ENCODE measurements around the gene KCNH2. TPM values are rescaled to one million over a fixed set of nuclear protein-coding genes. Genes with fewer than 3 reads are reported as not detected.

Gene KCNH2
- total RNA-seq, 1 donor from 2014 or later, result 2.1 TPM

DNA sequence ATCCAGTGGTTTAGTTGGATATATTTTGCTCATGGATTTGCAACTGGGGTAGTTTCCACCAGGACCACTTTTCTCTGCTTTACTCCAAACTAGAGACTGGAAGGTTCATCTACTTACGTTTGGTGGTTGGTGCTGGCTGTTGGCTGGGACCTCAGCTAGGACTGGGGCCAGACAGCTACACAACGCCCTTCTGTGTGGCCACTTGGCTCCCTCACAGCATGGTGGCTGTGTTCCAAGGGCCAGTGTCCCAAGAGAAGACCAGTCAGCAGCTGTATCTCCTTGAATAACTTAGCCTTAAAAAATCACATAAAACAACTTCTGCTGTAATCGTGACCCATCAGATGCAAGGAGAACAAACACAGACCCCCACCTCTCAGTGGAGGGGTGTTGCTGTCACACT, 4.2 kb upstream of the KCNH2 start:
- DNase-seq (ENCODE audit: low read depth), result no peak
- Histone ChIP-seq H3K36me3 (ENCODE audit: control insufficient read depth, insufficient read depth, low read length) (no peaks in the 10 kb centered on the region), H3K4me3 (ENCODE audit: low read depth, low read length) (no peak overlapping the region), H3K27me3 (ENCODE audit: control insufficient read depth, insufficient read depth, low read length) (peaks cover 56% of the 10 kb centered on the region)
- TF ChIP-seq, protein P1, sequence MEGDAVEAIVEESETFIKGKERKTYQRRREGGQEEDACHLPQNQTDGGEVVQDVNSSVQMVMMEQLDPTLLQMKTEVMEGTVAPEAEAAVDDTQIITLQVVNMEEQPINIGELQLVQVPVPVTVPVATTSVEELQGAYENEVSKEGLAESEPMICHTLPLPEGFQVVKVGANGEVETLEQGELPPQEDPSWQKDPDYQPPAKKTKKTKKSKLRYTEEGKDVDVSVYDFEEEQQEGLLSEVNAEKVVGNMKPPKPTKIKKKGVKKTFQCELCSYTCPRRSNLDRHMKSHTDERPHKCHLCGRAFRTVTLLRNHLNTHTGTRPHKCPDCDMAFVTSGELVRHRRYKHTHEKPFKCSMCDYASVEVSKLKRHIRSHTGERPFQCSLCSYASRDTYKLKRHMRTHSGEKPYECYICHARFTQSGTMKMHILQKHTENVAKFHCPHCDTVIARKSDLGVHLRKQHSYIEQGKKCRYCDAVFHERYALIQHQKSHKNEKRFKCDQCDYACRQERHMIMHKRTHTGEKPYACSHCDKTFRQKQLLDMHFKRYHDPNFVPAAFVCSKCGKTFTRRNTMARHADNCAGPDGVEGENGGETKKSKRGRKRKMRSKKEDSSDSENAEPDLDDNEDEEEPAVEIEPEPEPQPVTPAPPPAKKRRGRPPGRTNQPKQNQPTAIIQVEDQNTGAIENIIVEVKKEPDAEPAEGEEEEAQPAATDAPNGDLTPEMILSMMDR (IDR thresholded peaks at IDR 0.05; ENCODE audit: insufficient read depth, low read length, poor library complexity, severe bottlenecking), result no peak

DNA sequence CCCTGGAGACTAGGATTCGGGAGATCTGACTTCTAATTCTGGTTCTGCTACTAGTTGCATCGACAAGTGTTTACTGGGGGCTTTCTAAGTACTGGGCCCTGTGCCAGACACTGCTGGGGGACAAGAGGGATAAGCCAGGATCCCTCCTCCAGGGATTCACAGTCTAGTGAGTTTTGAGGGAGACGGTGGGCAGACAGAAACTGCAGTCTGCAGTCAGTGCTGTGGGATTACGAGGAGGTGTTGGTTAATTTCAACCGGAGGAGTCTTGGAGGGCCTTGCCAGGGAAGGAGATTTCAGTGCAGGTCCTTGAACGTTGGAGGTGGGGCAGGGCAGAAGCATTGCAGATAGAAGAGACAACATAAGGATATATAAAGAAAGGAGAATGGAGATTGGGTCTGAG, 3.5 kb upstream of the KCNH2 start:
- no peak overlapping the region for H3K4me3 ChIP-seq (ENCODE audit: low read depth, low read length)
- peaks cover 59% of the 10 kb centered on the region for H3K27me3 ChIP-seq (ENCODE audit: control insufficient read depth, insufficient read depth, low read length)
- DNase-seq (ENCODE audit: low read depth), result no peak
- TF ChIP-seq, protein P1 (IDR thresholded peaks at IDR 0.05; ENCODE audit: insufficient read depth, low read length, poor library complexity, severe bottlenecking), result no peak
- no peaks in the 10 kb centered on the region for H3K36me3 ChIP-seq (ENCODE audit: control insufficient read depth, insufficient read depth, low read length)

DNA sequence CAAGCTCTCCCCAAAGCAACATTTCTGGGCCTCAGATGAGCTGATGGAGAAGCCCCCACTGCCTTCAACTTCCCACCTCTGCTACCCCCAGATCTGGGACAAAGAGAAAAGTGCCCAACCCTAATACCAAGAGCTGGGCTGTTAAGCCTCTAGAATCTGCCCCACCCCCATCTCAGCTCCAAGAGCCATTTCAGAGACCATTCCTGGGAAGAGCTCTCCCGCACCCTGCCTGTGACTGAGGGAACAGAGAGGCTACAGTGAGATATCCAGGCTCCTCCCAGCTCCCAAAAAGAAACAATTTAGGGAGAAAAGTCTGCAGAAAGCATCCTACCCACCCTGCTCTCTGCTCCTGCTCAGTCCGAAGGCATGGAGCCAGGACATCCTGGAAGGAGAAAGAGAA, 2.5 kb upstream of the KCNH2 start:
- H3K36me3 ChIP-seq (ENCODE audit: control insufficient read depth, insufficient read depth, low read length), result no peaks in the 10 kb centered on the region
- no peak for DNase-seq (ENCODE audit: low read depth)
- no peak overlapping the region for H3K4me3 ChIP-seq (ENCODE audit: low read depth, low read length)
- H3K27me3 ChIP-seq (ENCODE audit: control insufficient read depth, insufficient read depth, low read length), result peaks cover 62% of the 10 kb centered on the region
- TF ChIP-seq, protein P1 (IDR thresholded peaks at IDR 0.05; ENCODE audit: insufficient read depth, low read length, poor library complexity, severe bottlenecking), result no peak

DNA sequence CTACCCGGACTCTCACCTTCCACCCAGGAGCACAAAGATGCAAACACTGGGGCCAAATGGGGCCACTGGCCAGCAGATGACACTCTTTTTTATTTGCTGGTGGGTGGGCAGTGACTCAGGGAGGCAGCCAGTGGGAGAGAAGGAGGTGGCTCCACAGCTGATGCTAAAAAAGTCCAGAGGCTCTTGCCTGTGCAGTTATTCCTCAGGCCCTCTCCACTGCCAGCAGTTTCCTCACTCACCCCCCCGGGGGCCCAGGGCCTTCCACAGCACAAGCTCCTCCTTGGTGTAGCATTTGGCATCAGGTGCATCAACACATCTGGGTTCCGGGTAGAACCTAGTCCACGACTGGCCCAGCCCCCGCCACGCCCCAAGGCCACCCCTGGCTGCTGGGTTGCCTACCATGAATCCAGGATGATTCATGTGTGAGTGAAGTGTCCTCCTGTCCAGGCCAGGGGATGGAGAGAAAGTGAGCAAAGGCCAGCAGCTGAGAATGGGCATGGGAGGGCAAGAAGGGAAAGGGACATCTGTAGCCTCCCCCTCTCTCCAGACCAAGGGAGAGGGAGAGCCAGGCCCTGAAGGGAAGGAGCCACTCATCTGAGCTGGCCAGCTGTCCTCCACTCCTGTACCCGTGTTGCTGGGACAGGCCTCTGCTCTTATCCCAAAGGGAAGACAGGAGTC, 1.7 kb upstream of the KCNH2 start:
- DNase-seq (ENCODE audit: low read depth), result no peak
- TF ChIP-seq, protein P1 (IDR thresholded peaks at IDR 0.05; ENCODE audit: insufficient read depth, low read length, poor library complexity, severe bottlenecking), result no peak
- Histone ChIP-seq H3K4me3 (ENCODE audit: low read depth, low read length) (no peak overlapping the region), H3K27me3 (ENCODE audit: control insufficient read depth, insufficient read depth, low read length) (peaks cover 69% of the 10 kb centered on the region), H3K36me3 (ENCODE audit: control insufficient read depth, insufficient read depth, low read length) (no peaks in the 10 kb centered on the region)

DNA sequence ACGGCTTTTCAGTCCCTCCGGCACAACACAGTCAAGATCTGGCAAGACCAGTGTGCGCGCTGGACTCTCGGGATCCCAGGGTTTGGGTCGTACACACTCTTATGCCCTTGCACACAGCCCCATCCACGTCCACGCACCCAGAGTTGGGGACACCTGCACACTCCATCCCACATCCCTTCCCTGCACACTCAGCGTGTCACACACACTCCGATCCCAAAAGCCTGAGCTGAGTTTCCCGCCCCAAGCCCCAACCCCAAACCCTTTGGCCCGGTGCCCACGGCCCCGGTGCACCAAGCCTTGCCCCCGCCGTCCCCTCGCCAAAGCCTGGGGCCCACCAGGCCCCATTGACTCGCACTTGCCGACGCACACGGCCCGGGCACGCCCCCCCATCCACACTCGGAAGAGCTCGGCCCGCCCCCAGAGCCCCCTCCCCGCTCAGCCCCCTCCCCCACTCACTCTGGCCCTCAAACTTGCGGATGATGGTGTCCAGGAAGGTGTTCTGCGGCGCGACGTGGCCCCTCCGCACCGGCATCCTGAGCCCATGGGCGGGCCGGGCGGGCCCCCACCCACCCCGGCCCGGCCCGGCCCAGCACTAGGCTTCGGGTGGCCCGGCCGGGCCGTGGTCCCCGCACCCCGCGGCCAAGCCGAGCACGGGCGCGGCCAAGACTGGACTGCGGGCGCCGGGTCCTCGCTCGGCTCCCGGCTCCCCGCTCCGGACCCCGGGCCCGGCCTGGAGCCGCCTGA, 567 bp downstream of the KCNH2 start:
- TF ChIP-seq, protein P1 (IDR thresholded peaks at IDR 0.05; ENCODE audit: insufficient read depth, low read length, poor library complexity, severe bottlenecking), result no peak
- Histone ChIP-seq H3K36me3 (ENCODE audit: control insufficient read depth, insufficient read depth, low read length) (no peaks in the 10 kb centered on the region), H3K4me3 (ENCODE audit: low read depth, low read length) (no peak overlapping the region), H3K27me3 (ENCODE audit: control insufficient read depth, insufficient read depth, low read length) (peaks cover 80% of the 10 kb centered on the region)
- no peak for DNase-seq (ENCODE audit: low read depth)

All from kidney epithelial cell (primary cell).